HCT116 (cell line): ENCODE data around the gene SLC19A1. TPM values are rescaled to one million over a fixed set of nuclear protein-coding genes. Genes with fewer than 3 reads are reported as not detected.

Source experiments
- ATAC-seq: fragments of 200-7000 bp; cut with Tn5 transposase; 2 replicates; pipeline ENCODE4 v1.9.1; 2020; ENCODE audit warnings: mild to moderate bottlenecking, moderate library complexity
- BruUV-seq: library from RNA; stranded (reverse); fragments of 400-500 nt; replicated peaks from 2 replicates; lab custom pipeline; 2021; lab: Mats Ljungman, UMichigan
- CTCF ChIA-PET: fragments of 300-600 bp; sonication (Branson Sonifier 250); formaldehyde crosslinking; loops from one replicate; lab custom pipeline; 2021; ENCODE audit warnings: antibody characterized with exemption; lab: Charles Lee
- POLR2A ChIA-PET: fragments of 300-600, 350-600 bp; sonication (Branson Sonifier 250); formaldehyde crosslinking; loops from one replicate; lab custom pipeline; 2021; ENCODE audit warnings: antibody characterized with exemption; lab: Charles Lee
- RAD21 ChIA-PET, 2 experiments: fragments of 300-600 bp; sonication (Branson Sonifier 250); formaldehyde crosslinking; loops; one replicate each; lab custom pipeline; 2023; ENCODE audit warnings: low total read pairs in 2 of 2; ENCODE audit not compliant: uncharacterized antibody in 2 of 2, unreplicated experiment in 2 of 2, low non-redundant PET in 1 of 2; lab: Charles Lee
- DNase-seq: peaks from one replicate; pipeline ENCODE4 v3.0.0-alpha.2; 2010; ENCODE audit warnings: low read depth, low spot score
- H2AFZ ChIP-seq: fragments of 200-600 bp; shearing (Covaris generic), sonication (generic); 2 replicates; pipeline ENCODE4 v1.6.1; 2017; ENCODE audit warnings: low read depth, mixed run types, mixed read lengths, antibody characterized with exemption, low read length; ENCODE audit not compliant: poor library complexity, severe bottlenecking
- H3K27ac ChIP-seq: 2 replicates; pipeline ENCODE4 v1.5.1; 2012; ENCODE audit warnings: low read depth, low read length
- H3K27me3 ChIP-seq: fragments of 200-600 bp; sonication (generic); 2 replicates; pipeline ENCODE4 v1.6.1; 2016; ENCODE audit warnings: mixed run types, low read length, mixed read lengths; ENCODE audit not compliant: insufficient read depth
- H3K36me3 ChIP-seq, 2 experiments: fragments of 200-500 bp in 1 of 2; fragments of 200-600 bp in 1 of 2; sonication (Bioruptor generic) in 1 of 2; sonication (generic) in 1 of 2; 2 replicates each; pipeline versions ENCODE4 v1.5.1 to v1.6.1; 2014 to 2016; ENCODE audit warnings: low read length in 2 of 2, inconsistent platforms in 1 of 2, mixed read lengths in 1 of 2, mixed run types in 1 of 2; ENCODE audit not compliant: insufficient read depth in 2 of 2, control insufficient read depth in 1 of 2
- H3K4me1 ChIP-seq, 2 experiments: fragments of 200-600 bp in 1 of 2; sonication (generic) in 1 of 2; 2 replicates each; pipeline versions ENCODE4 v1.5.1 to v1.6.1; 2012 to 2017; ENCODE audit warnings: low read length in 2 of 2, inconsistent platforms in 1 of 2, mild to moderate bottlenecking in 1 of 2, mixed read lengths in 1 of 2, mixed run types in 1 of 2, moderate library complexity in 1 of 2; ENCODE audit not compliant: insufficient read depth in 2 of 2, control insufficient read depth in 1 of 2
- H3K4me2 ChIP-seq: fragments of 200-600 bp; sonication (generic); 2 replicates; pipeline ENCODE4 v1.6.1; 2017; ENCODE audit warnings: mixed run types, low read length, mixed read lengths
- H3K4me3 ChIP-seq, 2 experiments: fragments of 200-600 bp in 1 of 2; sonication (generic) in 1 of 2; replicated peaks in 1 of 2; 2 replicates each; pipeline ENCODE4 v1.5.1; 2011 to 2016; ENCODE audit warnings: low read length in 2 of 2, control low read depth in 1 of 2, low read depth in 1 of 2, mild to moderate bottlenecking in 1 of 2, mixed read lengths in 1 of 2, mixed run types in 1 of 2
- H3K79me2 ChIP-seq: fragments of 200-600 bp; sonication (generic); 2 replicates; pipeline ENCODE4 v1.6.1; 2017; ENCODE audit warnings: mild to moderate bottlenecking, mixed run types, low read length, moderate library complexity, mixed read lengths; ENCODE audit not compliant: insufficient read depth
- H3K9ac ChIP-seq: fragments of 200-600 bp; sonication (generic); 2 replicates; pipeline ENCODE4 v1.6.1; 2016; ENCODE audit warnings: low read length, mixed read lengths
- H3K9me2 ChIP-seq: fragments of 200-600 bp; sonication (generic), shearing (Covaris generic); 2 replicates; pipeline ENCODE4 v1.6.1; 2017; ENCODE audit warnings: mixed run types, mild to moderate bottlenecking, moderate library complexity; ENCODE audit not compliant: insufficient read depth
- H3K9me3 ChIP-seq, 2 experiments: fragments of 200-500 bp in 1 of 2; fragments of 200-600 bp in 1 of 2; sonication (Bioruptor generic) in 1 of 2; sonication (generic) in 1 of 2; 2 replicates each; pipeline ENCODE4 v1.6.1; 2014 to 2017; ENCODE audit warnings: low read length in 2 of 2, mixed read lengths in 2 of 2, inconsistent platforms in 1 of 2, low read depth in 1 of 2, mild to moderate bottlenecking in 1 of 2, mixed run types in 1 of 2, moderate library complexity in 1 of 2; ENCODE audit not compliant: control insufficient read depth in 1 of 2, insufficient read depth in 1 of 2
- H4K20me1 ChIP-seq: fragments of 200-600 bp; sonication (generic), shearing (Covaris generic); 2 replicates; pipeline ENCODE4 v1.6.1; 2017; ENCODE audit warnings: mixed run types, mild to moderate bottlenecking, moderate library complexity; ENCODE audit not compliant: insufficient read depth
- ATF3 ChIP-seq: IDR thresholded peaks from 2 replicates; pipeline ENCODE4 v1.6.1; 2012
- CBX3 ChIP-seq: IDR thresholded peaks from 2 replicates; pipeline ENCODE4 v1.6.1; 2012; ENCODE audit warnings: low read depth
- CEBPB ChIP-seq: IDR thresholded peaks from 2 replicates; pipeline ENCODE4 v1.6.1; 2012; ENCODE audit warnings: low read depth
- EGR1 ChIP-seq: IDR thresholded peaks from 2 replicates; pipeline ENCODE4 v1.6.1; 2012; ENCODE audit warnings: low read depth
- ELF1 ChIP-seq: IDR thresholded peaks from 2 replicates; pipeline ENCODE4 v1.6.1; 2012; ENCODE audit warnings: low read depth, borderline replicate concordance
- EZH2 ChIP-seq: fragments of 200-600 bp; sonication (generic); IDR thresholded peaks from 2 replicates; pipeline ENCODE4 v1.6.1; 2017; ENCODE audit warnings: antibody characterized with exemption, mixed run types
- FOSL1 ChIP-seq: IDR thresholded peaks from 2 replicates; pipeline ENCODE4 v1.6.1; 2012; ENCODE audit warnings: low read depth
- JUND ChIP-seq: IDR thresholded peaks from 2 replicates; pipeline ENCODE4 v1.6.1; 2012
- MAX ChIP-seq: IDR thresholded peaks from 2 replicates; pipeline ENCODE4 v1.6.1; 2012
- POLR2A ChIP-seq: IDR thresholded peaks from 2 replicates; pipeline ENCODE4 v1.7.0; 2011; ENCODE audit warnings: borderline replicate concordance; ENCODE audit not compliant: insufficient read depth, insufficient read length; ENCODE audit errors: extremely low read depth
- POLR2AphosphoS5 ChIP-seq: IDR thresholded peaks from 2 replicates; pipeline ENCODE4 v1.6.1; 2011; ENCODE audit warnings: mild to moderate bottlenecking, low read depth, low read length, moderate library complexity
- SIN3A ChIP-seq: IDR thresholded peaks from 2 replicates; pipeline ENCODE4 v1.6.1; 2012; ENCODE audit warnings: low read depth
- SP1 ChIP-seq: IDR thresholded peaks from 2 replicates; pipeline ENCODE4 v1.6.1; 2012; ENCODE audit warnings: low read depth
- TCF7L2 ChIP-seq: IDR thresholded peaks from 2 replicates; pipeline ENCODE4 v1.7.0; 2011; ENCODE audit warnings: borderline replicate concordance, inconsistent platforms; ENCODE audit not compliant: insufficient read depth, insufficient read length; ENCODE audit errors: extremely low read depth
- ZFX ChIP-seq: fragments of 450-650 bp; IDR thresholded peaks from 2 replicates; pipeline ENCODE4 v1.6.1; 2017
- ZNF274 ChIP-seq: fragments of 200-500 bp; sonication (Bioruptor generic); IDR thresholded peaks from 2 replicates; pipeline ENCODE4 v1.6.1; 2014; ENCODE audit warnings: mild to moderate bottlenecking, low read depth, low read length, inconsistent platforms
- intact Hi-C: fragments of 100-400 bp; cut with micrococcal nuclease; formaldehyde crosslinking; loops from 2 replicates; pipeline ENCODE4 v1.10.0; 2022
- total RNA-seq: library from RNA; stranded (reverse); gene quantifications from one replicate; pipeline ENCODE4 v1.2.1, GENCODE V29; 2021; ENCODE audit not compliant: unreplicated experiment

Gene SLC19A1
- total RNA-seq, 1 experiment from 2014 or later = 50.2 TPM

DNA sequence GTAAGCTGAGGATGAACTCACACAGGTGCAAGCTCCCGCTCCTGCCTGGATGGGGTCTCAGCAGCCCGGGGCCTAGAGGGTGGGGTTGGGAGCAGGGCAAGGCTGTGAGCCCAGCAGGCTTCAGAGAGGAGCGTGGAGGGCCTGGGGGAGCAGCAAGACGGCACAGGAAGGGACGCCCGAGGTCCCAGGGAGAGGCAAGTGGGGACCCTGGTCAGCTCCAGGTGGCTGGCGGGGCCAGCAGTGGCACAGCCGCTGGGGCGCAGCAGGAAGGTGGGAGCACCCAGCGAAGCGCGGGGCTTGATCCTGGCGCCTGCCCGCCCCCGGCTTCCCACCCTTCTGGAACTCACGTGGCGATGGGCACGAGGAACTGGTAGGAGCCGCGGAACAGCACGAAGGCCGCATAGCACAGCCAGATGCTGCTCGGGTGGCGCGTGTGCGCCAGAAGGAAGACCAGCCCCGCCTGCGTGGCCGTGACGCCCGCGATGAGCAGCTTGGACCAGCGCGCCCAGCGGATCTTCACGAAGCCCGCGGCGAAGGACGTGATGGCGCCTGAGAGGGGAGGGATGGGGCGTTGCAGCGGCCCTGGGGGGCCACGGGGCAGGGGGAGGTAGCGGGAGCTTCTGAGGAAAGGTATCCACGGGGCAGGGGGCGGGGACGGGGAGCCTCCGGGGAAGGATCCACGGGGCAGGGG is 11.7 kb downstream of the SLC19A1 start:
- no peak overlapping the region for H3K9ac ChIP-seq
- no peak overlapping the region; the same call in 1 of the 2 replicates for H3K27ac ChIP-seq
- intact Hi-C loops = no loop called here
- POLR2A ChIA-PET = no interaction called here
- H2AFZ ChIP-seq = no peak overlapping the region
- no TSS peak for BruUV-seq
- H3K4me2 ChIP-seq = no peak overlapping the region
- TF ChIP-seq TCF7L2 (no peak), POLR2A (no peak), SP1 (no peak)
- TF ChIP-seq, all 23 proteins: peak for 0
- Histone ChIP-seq H3K79me2 (peaks cover 47% of the 10 kb centered on the region), H3K27me3 (no peaks in the 10 kb centered on the region), H3K4me3 (no peak overlapping the region), H3K36me3 (peaks cover 28 to 61% of the 10 kb centered on the region in 2 experiments), H3K9me2 (no peaks in the 10 kb centered on the region), H3K4me1 (no peaks in the 10 kb centered on the region; a peak in 1 of 4 replicates), H4K20me1 (no peaks in the 10 kb centered on the region; the same call in 1 of the 2 replicates), H3K9me3 (no peaks in the 10 kb centered on the region)
- no peak for ATAC-seq
- ChIA-PET RAD21 (no interaction called here), CTCF (no interaction called here)
- DNase-seq = no peak

DNA sequence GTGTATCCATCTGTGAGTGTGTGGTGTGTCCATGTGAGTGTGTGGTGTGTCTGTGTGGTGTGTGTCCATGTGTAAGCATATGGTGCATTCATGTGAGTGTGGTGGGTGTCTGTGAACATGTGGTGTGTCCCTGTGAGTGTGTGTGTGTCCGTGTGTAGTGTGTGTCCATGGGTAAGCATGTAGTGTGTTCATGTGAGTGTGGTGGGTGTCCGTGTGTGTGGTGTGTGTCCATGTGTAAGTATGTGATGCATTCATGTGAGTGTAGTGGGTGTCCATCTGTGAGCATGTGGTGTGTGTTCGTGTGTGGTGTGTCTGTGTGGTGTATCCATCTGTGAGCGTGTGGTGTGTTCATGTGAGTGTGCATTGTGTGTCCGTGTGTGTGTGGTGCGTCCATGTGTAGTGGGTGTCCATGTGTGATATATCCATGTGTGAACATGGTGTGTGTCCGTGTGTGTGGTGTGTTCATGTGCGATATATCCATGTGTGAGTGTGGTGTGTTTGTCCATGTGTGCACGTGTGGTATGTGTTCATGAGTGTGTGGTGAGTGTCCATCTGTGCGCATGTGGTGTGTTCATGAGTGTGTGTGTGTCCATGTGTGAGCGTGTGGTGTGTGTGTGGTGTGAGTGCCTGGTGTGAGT is 12.3 kb downstream of the SLC19A1 start:
- ChIA-PET POLR2A (no interaction called here), CTCF (no interaction called here), RAD21 (no interaction called here)
- ATAC-seq (no peak), DNase-seq (no peak)
- no peak overlapping the region for H2AFZ ChIP-seq
- intact Hi-C loops = no loop called here
- no peaks in the 10 kb centered on the region for H3K9me2 ChIP-seq
- H3K4me3 ChIP-seq = no peak overlapping the region
- no peaks in the 10 kb centered on the region for H3K9me3 ChIP-seq
- H3K36me3 ChIP-seq = peaks cover 28 to 61% of the 10 kb centered on the region in 2 experiments
- no peak for TF ChIP-seq FOSL1
- TF ChIP-seq ZNF274 = no peak
- TF ChIP-seq MAX = no peak
- no peak for TF ChIP-seq CEBPB
- TF ChIP-seq CBX3 = no peak
- no peak for TF ChIP-seq EGR1
- TF ChIP-seq POLR2A = no peak
- TF ChIP-seq POLR2AphosphoS5 = no peak
- TF ChIP-seq ZFX = no peak
- TF ChIP-seq EZH2 = no peak
- TF ChIP-seq ATF3 = no peak
- TF ChIP-seq ELF1 = no peak
- TF ChIP-seq JUND = no peak
- TF ChIP-seq SIN3A = no peak
- no peaks in the 10 kb centered on the region for H3K27me3 ChIP-seq
- no peak overlapping the region for H3K4me2 ChIP-seq
- no TSS peak for BruUV-seq
- H3K9ac ChIP-seq = no peak overlapping the region
- peaks cover 41% of the 10 kb centered on the region for H3K79me2 ChIP-seq
- no peak overlapping the region; the same call in 1 of the 2 replicates for H3K27ac ChIP-seq
- H3K4me1 ChIP-seq = no peaks in the 10 kb centered on the region; a peak in 1 of 4 replicates
- H4K20me1 ChIP-seq = no peaks in the 10 kb centered on the region; the same call in 1 of the 2 replicates
